Esophagus muscularis mucosa (tissue), 4 donors: ENCODE measurements around the gene UFD1.

Experiments used
- EP300 ChIP-seq: sonication (generic); formaldehyde crosslinking; IDR thresholded peaks from one replicate; pipeline ENCODE4 v1.6.1; 2017; ENCODE audit warnings: antibody characterized with exemption
- POLR2AphosphoS5 ChIP-seq, 2 donors: sonication (generic); formaldehyde crosslinking; IDR thresholded peaks; one replicate each; pipeline ENCODE4 v1.6.1; 2017; ENCODE audit warnings: antibody characterized with exemption in 2 of 2
- TF ChIP-seq, protein P1 (sequence below), 3 experiments: fragments of 200-600 bp in 2 of 3; fragments of 450-650 bp in 1 of 3; sonication (generic) in 2 of 3; IDR thresholded peaks; one replicate each; pipeline ENCODE4 v1.5.1; 2017 to 2019; ENCODE audit warnings: antibody characterized with exemption in 3 of 3, mild to moderate bottlenecking in 2 of 3, moderate library complexity in 1 of 3

GRCh38 chr22:19488884-19489843, 10.2 kb upstream of the UFD1 start:
- TF ChIP-seq, protein P1, sequence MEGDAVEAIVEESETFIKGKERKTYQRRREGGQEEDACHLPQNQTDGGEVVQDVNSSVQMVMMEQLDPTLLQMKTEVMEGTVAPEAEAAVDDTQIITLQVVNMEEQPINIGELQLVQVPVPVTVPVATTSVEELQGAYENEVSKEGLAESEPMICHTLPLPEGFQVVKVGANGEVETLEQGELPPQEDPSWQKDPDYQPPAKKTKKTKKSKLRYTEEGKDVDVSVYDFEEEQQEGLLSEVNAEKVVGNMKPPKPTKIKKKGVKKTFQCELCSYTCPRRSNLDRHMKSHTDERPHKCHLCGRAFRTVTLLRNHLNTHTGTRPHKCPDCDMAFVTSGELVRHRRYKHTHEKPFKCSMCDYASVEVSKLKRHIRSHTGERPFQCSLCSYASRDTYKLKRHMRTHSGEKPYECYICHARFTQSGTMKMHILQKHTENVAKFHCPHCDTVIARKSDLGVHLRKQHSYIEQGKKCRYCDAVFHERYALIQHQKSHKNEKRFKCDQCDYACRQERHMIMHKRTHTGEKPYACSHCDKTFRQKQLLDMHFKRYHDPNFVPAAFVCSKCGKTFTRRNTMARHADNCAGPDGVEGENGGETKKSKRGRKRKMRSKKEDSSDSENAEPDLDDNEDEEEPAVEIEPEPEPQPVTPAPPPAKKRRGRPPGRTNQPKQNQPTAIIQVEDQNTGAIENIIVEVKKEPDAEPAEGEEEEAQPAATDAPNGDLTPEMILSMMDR (IDR thresholded peaks at IDR 0.05) = peak in 1 of 3 experiments; percentile 2
- TF ChIP-seq POLR2AphosphoS5 (IDR thresholded peaks at IDR 0.05) (no peak), EP300 (no peak)
